ENCODE measurements around the gene GRID1. TPM values are rescaled to one million over a fixed set of nuclear protein-coding genes. Genes with fewer than 3 reads are reported as not detected.

Gene GRID1
- total RNA-seq, 1 experiment from 2014 or later = 0.07 TPM

DNA sequence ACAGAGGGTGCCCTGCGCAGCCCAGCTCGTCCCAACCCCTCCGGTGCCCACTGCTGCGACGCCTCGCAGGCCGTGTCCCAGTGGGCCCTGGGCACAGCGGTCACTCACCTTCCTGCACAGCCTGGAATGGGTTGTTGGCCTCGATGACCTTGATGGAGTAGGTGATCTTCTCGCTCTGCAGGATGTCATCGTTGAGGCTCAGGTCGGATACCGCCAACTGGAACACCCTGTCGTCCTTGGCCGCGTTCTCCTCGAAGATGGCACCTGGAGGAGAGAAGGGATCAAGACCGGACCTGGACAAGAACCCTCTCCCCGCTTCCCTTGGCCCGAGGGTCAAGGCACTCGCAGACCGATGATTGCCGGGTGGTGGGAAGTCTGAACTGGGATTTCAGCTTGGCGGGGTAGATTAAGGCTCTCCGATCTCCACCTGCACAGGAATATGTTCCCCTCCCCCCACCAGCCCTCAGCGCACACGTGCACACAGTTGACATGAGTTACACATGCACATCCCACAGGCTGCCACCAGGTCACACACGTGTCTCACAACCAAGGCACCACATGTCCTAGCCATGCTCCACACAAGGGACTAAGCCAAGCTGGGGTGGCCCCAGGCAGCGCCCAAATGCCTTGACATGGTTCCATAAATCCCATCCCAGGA is 2.6 kb downstream of the GRID1 start:
- Histone ChIP-seq H4K20me1 (ENCODE audit: insufficient read depth, low read depth, low read length) (no peaks in the 10 kb centered on the region), H3K9me2 (replicated peaks; ENCODE audit: insufficient read depth, low read length) (no peaks in the 10 kb centered on the region), H3K4me3 (ENCODE audit: low read length) (no peak overlapping the region), H3K4me2 (ENCODE audit: low read depth, low read length, poor library complexity, severe bottlenecking) (no peak overlapping the region), H3K27me3 (ENCODE audit: low read length) (no peaks in the 10 kb centered on the region), H2AFZ (ENCODE audit: low read length) (no peak overlapping the region), H3K4me1 (ENCODE audit: low read length) (no peaks in the 10 kb centered on the region), H3K9me3 (ENCODE audit: low read length) (no peaks in the 10 kb centered on the region), H3K9ac (ENCODE audit: low read length) (no peak overlapping the region), H3K27ac (ENCODE audit: low read length) (no peak overlapping the region), H3K79me2 (ENCODE audit: low read length) (no peaks in the 10 kb centered on the region), H3K36me3 (ENCODE audit: insufficient read depth, low read length) (no peaks in the 10 kb centered on the region)
- no peak for DNase-seq

DNA sequence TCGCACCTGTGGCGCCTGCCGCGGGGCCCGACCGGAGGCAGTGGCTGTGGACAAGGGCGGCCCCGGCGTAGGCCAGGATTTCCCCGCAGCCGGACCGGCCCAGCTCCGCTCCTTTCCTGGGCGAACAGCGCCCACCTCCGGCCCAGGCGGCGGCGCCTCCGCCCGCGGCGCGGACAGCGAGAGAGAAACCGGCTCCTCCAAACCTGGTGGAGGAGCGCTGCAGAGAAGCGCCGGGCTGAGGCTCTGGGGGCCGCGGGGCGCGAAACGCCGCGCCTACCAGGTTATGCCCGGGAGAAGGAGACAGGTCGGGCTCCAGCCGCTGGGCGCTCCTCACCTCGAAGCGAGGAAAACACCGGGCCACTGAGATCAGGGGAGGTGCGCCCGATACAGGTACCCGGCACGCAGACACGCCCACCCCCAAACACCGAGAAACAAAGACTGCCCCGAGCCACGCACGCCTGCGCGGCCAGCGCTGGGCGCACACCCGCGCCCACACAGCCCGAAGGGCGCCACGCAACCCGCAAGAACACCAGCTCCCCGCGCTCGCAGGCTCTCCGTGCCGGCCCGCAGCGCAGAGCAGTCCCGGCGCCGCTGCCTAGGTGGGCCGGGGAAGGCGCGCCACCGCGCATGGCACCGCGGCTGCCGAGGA is 3.3 kb downstream of the GRID1 start:
- Histone ChIP-seq H4K20me1 (ENCODE audit: insufficient read depth, low read depth, low read length) (no peaks in the 10 kb centered on the region), H3K9me3 (ENCODE audit: low read length) (no peaks in the 10 kb centered on the region), H3K36me3 (ENCODE audit: insufficient read depth, low read length) (no peaks in the 10 kb centered on the region), H2AFZ (ENCODE audit: low read length) (no peak overlapping the region), H3K4me3 (ENCODE audit: low read length) (no peak overlapping the region), H3K79me2 (ENCODE audit: low read length) (no peaks in the 10 kb centered on the region), H3K27me3 (ENCODE audit: low read length) (no peaks in the 10 kb centered on the region), H3K9ac (ENCODE audit: low read length) (no peak overlapping the region), H3K4me1 (ENCODE audit: low read length) (peaks cover under 1% of the 10 kb centered on the region; the same call in 1 of the 2 replicates), H3K27ac (ENCODE audit: low read length) (no peak overlapping the region), H3K9me2 (replicated peaks; ENCODE audit: insufficient read depth, low read length) (no peaks in the 10 kb centered on the region), H3K4me2 (ENCODE audit: low read depth, low read length, poor library complexity, severe bottlenecking) (no peak overlapping the region)
- DNase-seq = no peak

DNA sequence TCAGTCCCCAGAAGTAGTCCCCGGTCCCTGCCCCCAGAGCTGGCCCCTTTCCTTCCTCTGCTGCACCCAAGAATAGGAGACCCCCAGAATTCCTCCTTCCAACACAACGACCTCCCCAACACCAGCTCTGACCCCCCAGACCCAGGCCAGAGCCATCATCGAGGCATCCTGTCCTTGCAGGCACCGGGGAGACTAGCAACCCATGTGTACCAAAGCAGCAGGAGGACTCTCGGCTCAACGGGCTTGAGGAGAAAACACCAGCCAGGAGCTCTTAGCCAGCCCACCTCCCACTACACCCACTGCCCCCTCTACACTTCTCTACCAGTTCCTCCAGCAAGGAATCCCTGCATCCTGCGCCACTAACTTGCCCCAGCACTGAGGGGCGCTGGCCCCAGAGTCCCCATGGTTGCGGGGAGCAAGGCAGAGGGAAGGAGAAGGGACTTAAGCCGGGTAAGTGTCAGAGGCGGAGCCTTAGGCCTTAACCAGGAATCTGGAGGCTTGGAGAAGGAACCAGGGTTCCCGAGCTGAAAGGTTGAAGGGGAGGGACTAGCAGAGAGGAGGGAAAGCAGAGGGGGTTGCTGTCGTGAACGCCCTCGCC is 3.9 kb downstream of the GRID1 start:
- DNase-seq = no peak
- H4K20me1 ChIP-seq (ENCODE audit: insufficient read depth, low read depth, low read length) = no peaks in the 10 kb centered on the region
- H3K79me2 ChIP-seq (ENCODE audit: low read length) = no peaks in the 10 kb centered on the region

DNA sequence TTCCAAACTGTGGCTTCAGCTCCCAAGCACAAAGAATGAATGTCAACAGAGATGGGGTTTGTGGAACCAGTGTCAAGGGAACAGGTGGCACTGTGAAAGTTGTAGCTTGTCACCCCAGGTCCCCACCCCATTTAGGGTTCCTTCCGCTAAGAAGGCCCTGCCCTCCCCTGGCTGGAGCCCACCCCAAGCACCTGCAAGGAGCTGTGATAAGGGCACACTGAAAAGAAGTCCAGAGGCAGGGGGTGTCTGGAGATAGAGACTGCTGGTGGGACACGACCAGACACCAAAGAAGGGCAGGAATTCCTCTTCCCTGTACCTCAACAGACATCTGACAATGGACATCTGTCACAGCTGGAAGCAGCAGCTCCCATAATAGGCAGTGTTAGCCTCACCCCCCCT is 4.5 kb downstream of the GRID1 start:
- no peaks in the 10 kb centered on the region for H3K9me2 ChIP-seq (replicated peaks; ENCODE audit: insufficient read depth, low read length)
- H3K4me2 ChIP-seq (ENCODE audit: low read depth, low read length, poor library complexity, severe bottlenecking) = no peak overlapping the region
- peaks cover 12% of the 10 kb centered on the region for H3K4me1 ChIP-seq (ENCODE audit: low read length)
- no peaks in the 10 kb centered on the region for H3K9me3 ChIP-seq (ENCODE audit: low read length)
- no peak overlapping the region for H3K4me3 ChIP-seq (ENCODE audit: low read length)
- no peaks in the 10 kb centered on the region for H4K20me1 ChIP-seq (ENCODE audit: insufficient read depth, low read depth, low read length)
- H3K9ac ChIP-seq (ENCODE audit: low read length) = no peak overlapping the region
- H3K79me2 ChIP-seq (ENCODE audit: low read length) = no peaks in the 10 kb centered on the region
- no peak overlapping the region for H3K27ac ChIP-seq (ENCODE audit: low read length)
- no peak overlapping the region for H2AFZ ChIP-seq (ENCODE audit: low read length)
- no peak for DNase-seq
- no peaks in the 10 kb centered on the region for H3K27me3 ChIP-seq (ENCODE audit: low read length)
- H3K36me3 ChIP-seq (ENCODE audit: insufficient read depth, low read length) = no peaks in the 10 kb centered on the region

More for the DNA sequence above, 3.9 kb downstream of the GRID1 start:
- H3K9me3 ChIP-seq (ENCODE audit: low read length) = no peaks in the 10 kb centered on the region
- H2AFZ ChIP-seq (ENCODE audit: low read length) = no peak overlapping the region
- no peaks in the 10 kb centered on the region for H3K36me3 ChIP-seq (ENCODE audit: insufficient read depth, low read length)
- no peak overlapping the region for H3K4me3 ChIP-seq (ENCODE audit: low read length)
- no peak overlapping the region for H3K4me2 ChIP-seq (ENCODE audit: low read depth, low read length, poor library complexity, severe bottlenecking)
- H3K9ac ChIP-seq (ENCODE audit: low read length) = no peak overlapping the region
- H3K9me2 ChIP-seq (replicated peaks; ENCODE audit: insufficient read depth, low read length) = no peaks in the 10 kb centered on the region
- H3K27me3 ChIP-seq (ENCODE audit: low read length) = no peaks in the 10 kb centered on the region
- H3K27ac ChIP-seq (ENCODE audit: low read length) = no peak overlapping the region
- H3K4me1 ChIP-seq (ENCODE audit: low read length) = peaks cover 6% of the 10 kb centered on the region

DNA sequence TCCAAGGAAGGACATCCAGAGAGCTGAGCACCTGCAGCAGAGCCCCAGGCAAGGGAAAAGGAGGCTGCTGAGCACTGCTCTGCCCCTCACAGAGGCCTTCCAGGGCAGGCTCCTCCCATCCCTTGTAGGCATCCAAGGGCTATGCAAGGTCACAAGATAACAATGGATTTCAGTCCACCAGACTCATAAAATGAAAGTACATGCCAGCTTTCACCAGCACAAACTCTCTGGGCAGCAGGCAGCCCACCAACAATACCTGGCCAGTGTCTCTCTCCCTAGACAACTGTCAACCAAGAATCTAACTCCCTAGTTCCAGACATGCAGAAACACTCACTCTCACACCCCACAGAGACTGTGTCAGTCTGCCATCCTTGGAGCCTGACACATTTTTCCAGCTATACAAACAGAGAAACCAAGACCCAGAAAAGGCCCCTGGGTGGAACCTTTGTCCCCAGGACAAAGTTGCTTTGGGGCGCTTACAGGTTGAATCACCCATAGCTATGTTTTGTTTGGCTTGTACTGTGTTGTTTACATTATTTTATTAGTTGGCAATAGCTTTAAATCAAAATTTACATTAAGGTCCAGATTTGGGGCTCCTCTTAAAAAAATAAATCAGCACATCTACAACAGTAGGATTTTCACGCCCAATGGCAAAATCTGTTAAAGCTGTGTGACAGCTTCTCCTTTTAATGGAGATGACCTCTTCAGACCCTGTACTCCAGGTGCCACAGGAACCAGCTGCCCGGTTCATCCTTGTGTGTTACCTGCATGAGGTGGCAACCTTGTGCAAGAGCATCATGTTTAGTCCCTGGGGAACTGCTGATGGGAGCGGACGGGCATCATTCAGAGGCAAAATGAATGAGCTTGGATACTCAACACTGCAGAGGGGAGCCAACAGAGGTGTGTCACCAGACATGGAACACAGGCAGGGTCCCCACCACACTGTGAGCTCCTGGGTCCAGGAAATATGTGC is 5.2 kb downstream of the GRID1 start:
- Histone ChIP-seq H3K9me3 (ENCODE audit: low read length) (no peaks in the 10 kb centered on the region), H3K9ac (ENCODE audit: low read length) (no peak overlapping the region), H3K4me3 (ENCODE audit: low read length) (no peak overlapping the region), H3K36me3 (ENCODE audit: insufficient read depth, low read length) (no peaks in the 10 kb centered on the region), H2AFZ (ENCODE audit: low read length) (no peak overlapping the region), H3K4me2 (ENCODE audit: low read depth, low read length, poor library complexity, severe bottlenecking) (no peak overlapping the region), H3K9me2 (replicated peaks; ENCODE audit: insufficient read depth, low read length) (no peaks in the 10 kb centered on the region), H4K20me1 (ENCODE audit: insufficient read depth, low read depth, low read length) (no peaks in the 10 kb centered on the region), H3K4me1 (ENCODE audit: low read length) (peaks cover 13% of the 10 kb centered on the region), H3K27ac (ENCODE audit: low read length) (no peak overlapping the region), H3K27me3 (ENCODE audit: low read length) (no peaks in the 10 kb centered on the region), H3K79me2 (ENCODE audit: low read length) (no peaks in the 10 kb centered on the region)
- no peak for DNase-seq

DNA sequence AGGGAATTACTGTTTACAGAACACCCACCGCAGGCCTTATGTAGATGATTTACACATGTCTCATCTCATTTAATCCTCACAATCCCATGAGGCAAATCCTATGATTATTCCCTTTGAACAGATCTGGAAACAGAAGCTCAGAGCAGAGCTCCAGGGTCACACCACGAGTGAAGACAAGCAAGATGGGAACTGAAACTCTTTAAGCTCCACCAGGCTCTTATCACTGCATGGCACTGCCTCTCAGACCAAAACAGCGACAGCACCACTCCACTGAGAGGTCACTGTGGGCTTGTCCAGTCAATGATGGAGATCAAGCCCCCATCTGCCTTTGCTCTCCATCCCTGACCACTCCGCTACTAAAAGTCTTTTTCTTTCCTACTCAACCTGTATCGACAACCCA is 5.9 kb downstream of the GRID1 start:
- no peaks in the 10 kb centered on the region for H3K9me2 ChIP-seq (replicated peaks; ENCODE audit: insufficient read depth, low read length)
- no peaks in the 10 kb centered on the region for H3K27me3 ChIP-seq (ENCODE audit: low read length)
- no peak overlapping the region for H3K27ac ChIP-seq (ENCODE audit: low read length)
- no peak for DNase-seq
- no peaks in the 10 kb centered on the region for H3K79me2 ChIP-seq (ENCODE audit: low read length)
- H3K4me2 ChIP-seq (ENCODE audit: low read depth, low read length, poor library complexity, severe bottlenecking) = no peak overlapping the region
- peaks cover 16% of the 10 kb centered on the region for H3K4me1 ChIP-seq (ENCODE audit: low read length)
- H3K36me3 ChIP-seq (ENCODE audit: insufficient read depth, low read length) = no peaks in the 10 kb centered on the region
- H3K4me3 ChIP-seq (ENCODE audit: low read length) = no peak overlapping the region
- no peak overlapping the region for H2AFZ ChIP-seq (ENCODE audit: low read length)
- H4K20me1 ChIP-seq (ENCODE audit: insufficient read depth, low read depth, low read length) = no peaks in the 10 kb centered on the region
- no peak overlapping the region for H3K9ac ChIP-seq (ENCODE audit: low read length)
- no peaks in the 10 kb centered on the region for H3K9me3 ChIP-seq (ENCODE audit: low read length)

DNA sequence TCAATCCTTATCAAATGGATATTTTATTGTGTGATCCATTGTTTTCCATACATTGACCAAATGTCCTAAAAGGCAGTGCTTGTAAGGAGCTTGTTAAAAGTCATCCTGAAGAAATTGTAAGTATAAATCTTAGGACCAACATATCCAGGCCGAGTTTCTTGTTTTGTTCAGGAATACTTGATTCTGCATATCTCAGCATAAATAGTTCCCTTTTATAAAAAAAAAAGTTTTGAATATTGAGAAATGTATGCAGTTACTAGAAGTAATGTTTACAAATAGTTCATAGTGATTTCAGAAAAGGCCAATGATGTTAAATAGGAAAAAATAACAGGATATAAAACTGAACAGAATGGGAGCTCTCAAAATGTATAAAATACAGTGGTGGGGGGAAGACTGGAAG is 6.6 kb downstream of the GRID1 start:
- Histone ChIP-seq H3K4me3 (ENCODE audit: low read length) (no peak overlapping the region), H3K36me3 (ENCODE audit: insufficient read depth, low read length) (no peaks in the 10 kb centered on the region), H3K27me3 (ENCODE audit: low read length) (no peaks in the 10 kb centered on the region), H3K79me2 (ENCODE audit: low read length) (no peaks in the 10 kb centered on the region), H3K27ac (ENCODE audit: low read length) (no peak overlapping the region), H4K20me1 (ENCODE audit: insufficient read depth, low read depth, low read length) (no peaks in the 10 kb centered on the region), H3K4me2 (ENCODE audit: low read depth, low read length, poor library complexity, severe bottlenecking) (no peak overlapping the region), H2AFZ (ENCODE audit: low read length) (no peak overlapping the region), H3K9ac (ENCODE audit: low read length) (no peak overlapping the region), H3K9me2 (replicated peaks; ENCODE audit: insufficient read depth, low read length) (no peaks in the 10 kb centered on the region), H3K4me1 (ENCODE audit: low read length) (peaks cover 22% of the 10 kb centered on the region), H3K9me3 (ENCODE audit: low read length) (no peaks in the 10 kb centered on the region)
- DNase-seq = no peak

DNA sequence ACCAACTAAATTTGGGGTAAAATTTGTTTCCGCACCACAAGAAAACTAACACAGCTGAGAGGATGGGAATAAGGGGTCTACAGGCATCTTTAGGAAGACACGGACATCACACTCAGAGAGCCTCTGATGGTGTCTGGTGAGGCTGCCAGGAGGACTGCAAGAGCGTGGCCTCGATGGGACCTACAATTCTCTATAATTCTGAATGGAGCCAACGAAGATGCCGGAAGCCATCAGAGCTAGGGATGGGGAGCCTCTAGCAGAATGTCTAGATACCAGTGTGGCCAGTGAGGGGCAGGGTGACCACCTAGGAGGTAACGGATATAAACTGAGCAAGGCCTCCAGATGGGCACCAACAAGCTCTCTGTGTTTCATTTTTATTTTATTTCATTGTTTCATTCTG is 7.5 kb downstream of the GRID1 start:
- Histone ChIP-seq H3K27me3 (ENCODE audit: low read length) (no peaks in the 10 kb centered on the region), H3K4me2 (ENCODE audit: low read depth, low read length, poor library complexity, severe bottlenecking) (no peak overlapping the region), H3K27ac (ENCODE audit: low read length) (no peak overlapping the region), H4K20me1 (ENCODE audit: insufficient read depth, low read depth, low read length) (no peaks in the 10 kb centered on the region), H3K9me3 (ENCODE audit: low read length) (no peaks in the 10 kb centered on the region), H3K4me3 (ENCODE audit: low read length) (no peak overlapping the region), H2AFZ (ENCODE audit: low read length) (no peak overlapping the region), H3K4me1 (ENCODE audit: low read length) (peaks cover 22% of the 10 kb centered on the region), H3K9me2 (replicated peaks; ENCODE audit: insufficient read depth, low read length) (no peaks in the 10 kb centered on the region), H3K9ac (ENCODE audit: low read length) (no peak overlapping the region), H3K79me2 (ENCODE audit: low read length) (no peaks in the 10 kb centered on the region), H3K36me3 (ENCODE audit: insufficient read depth, low read length) (no peaks in the 10 kb centered on the region)
- DNase-seq = no peak

All from Karpas-422 (cell line).